Keratinocyte (primary cell): Measurements from ENCODE around the gene SOX10. TPM values are rescaled to one million over a fixed set of nuclear protein-coding genes. Genes with fewer than 3 reads are reported as not detected.

Experiments
- DNase-seq: peaks from one replicate; pipeline ENCODE4 v3.0.0-alpha.2; 2011; ENCODE audit warnings: low read depth, missing footprints, low spot score
- FAIRE-seq: peaks from 2 replicates; lab custom pipeline; 2011; peaks lifted over from hg19 to GRCh38; lab: Jason Lieb, UNC
- H2AFZ ChIP-seq: 2 replicates; pipeline ENCODE4 v1.6.0; 2012; ENCODE audit warnings: low read length, control low read depth, inconsistent platforms; ENCODE audit not compliant: control insufficient read depth
- H3K27ac ChIP-seq: 2 replicates; pipeline ENCODE4 v1.5.1; 2011; ENCODE audit warnings: low read length; ENCODE audit not compliant: control insufficient read depth, insufficient read depth
- H3K27me3 ChIP-seq: 3 replicates; pipeline ENCODE4 v1.6.0; 2011; ENCODE audit warnings: low read length; ENCODE audit not compliant: control insufficient read depth, insufficient read depth; ENCODE audit errors: extremely low read depth
- H3K36me3 ChIP-seq, 2 experiments: 2 replicates in 1 of 2; 3 replicates in 1 of 2; pipeline ENCODE4 v1.5.1; 2011; ENCODE audit warnings: low read length in 2 of 2, mild to moderate bottlenecking in 1 of 2; ENCODE audit not compliant: control insufficient read depth in 2 of 2, insufficient read depth in 2 of 2; ENCODE audit errors: extremely low read depth in 1 of 2
- H3K4me1 ChIP-seq: 3 replicates; pipeline ENCODE4 v1.5.1; 2011; ENCODE audit warnings: low read length; ENCODE audit not compliant: control insufficient read depth, insufficient read depth; ENCODE audit errors: extremely low read depth
- H3K4me2 ChIP-seq: 3 replicates; pipeline ENCODE4 v1.6.0; 2011; ENCODE audit warnings: low read depth, low read length; ENCODE audit not compliant: control insufficient read depth, insufficient read depth; ENCODE audit errors: extremely low read depth
- H3K4me3 ChIP-seq, 3 experiments: fragments of 200-600 bp in 1 of 3; sonication (generic) in 1 of 3; 2 replicates in 2 of 3; 3 replicates in 1 of 3; pipeline ENCODE4 v1.5.1; 2011 to 2016; ENCODE audit warnings: low read length in 3 of 3, mild to moderate bottlenecking in 3 of 3, control low read depth in 2 of 3, inconsistent platforms in 1 of 3, low read depth in 1 of 3, mixed read lengths in 1 of 3, mixed run types in 1 of 3, moderate library complexity in 1 of 3; ENCODE audit not compliant: control insufficient read depth in 2 of 3, insufficient read depth in 2 of 3; ENCODE audit errors: extremely low read depth in 1 of 3
- H3K79me2 ChIP-seq: 2 replicates; pipeline ENCODE4 v1.6.0; 2012; ENCODE audit warnings: low read length; ENCODE audit not compliant: control insufficient read depth, insufficient read depth
- H3K9ac ChIP-seq: 3 replicates; pipeline ENCODE4 v1.6.0; 2011; ENCODE audit warnings: low read length; ENCODE audit not compliant: control insufficient read depth, insufficient read depth; ENCODE audit errors: extremely low read depth
- H3K9me1 ChIP-seq: 3 replicates; pipeline ENCODE4 v1.6.0; 2011; ENCODE audit warnings: low read length; ENCODE audit not compliant: control insufficient read depth, insufficient read depth; ENCODE audit errors: extremely low read depth
- H3K9me3 ChIP-seq: 2 replicates; pipeline ENCODE4 v1.5.1; 2012; ENCODE audit warnings: low read depth, low read length; ENCODE audit not compliant: control insufficient read depth
- H4K20me1 ChIP-seq: 3 replicates; pipeline ENCODE4 v1.6.0; 2011; ENCODE audit warnings: low read length; ENCODE audit not compliant: control insufficient read depth, insufficient read depth; ENCODE audit errors: extremely low read depth
- CTCF ChIP-seq, 3 experiments: IDR thresholded peaks in 1 of 3; conservative IDR thresholded peaks in 1 of 3; optimal IDR thresholded peaks in 1 of 3; 2 replicates in 2 of 3; 3 replicates in 1 of 3; pipeline versions ENCODE3 to v1.5.1; 2011; ENCODE audit warnings: low read length in 3 of 3, mild to moderate bottlenecking in 3 of 3, moderate library complexity in 2 of 3, control low read depth in 1 of 3, inconsistent platforms in 1 of 3; ENCODE audit not compliant: insufficient read depth in 2 of 3; ENCODE audit errors: extremely low read depth in 1 of 3
- EZH2 ChIP-seq: IDR thresholded peaks from one replicate; pipeline ENCODE4 v1.6.1; 2012; ENCODE audit warnings: inconsistent platforms, mild to moderate bottlenecking, low read length, moderate library complexity
- dilution Hi-C: fragments of 300-500 bp; cut with MboI; formaldehyde crosslinking; loops from one replicate; pipeline ENCODE4 v1.7.0; 2020; ENCODE audit warnings: low sequenced_read_pairs; ENCODE audit not compliant: extremely low pct_ligation_motif_present
- polyA plus RNA-seq, 5 experiments: library from polyadenylated mRNA; depleted of rRNA in 3 of 5; stranded (reverse) in 3 of 5; stranded (forward) in 1 of 5; unstranded in 1 of 5; fragments of >200 nt; gene quantifications; 1 replicate in 1 of 5; 2 replicates in 3 of 5; 3 replicates in 1 of 5; pipeline versions ENCODE4 v1.2.1 to v1.2.3, GENCODE V29; 2011 to 2012; ENCODE audit warnings: missing spikeins in 2 of 5, low read depth in 1 of 5, low replicate concordance in 1 of 5

Gene SOX10
- polyA plus RNA-seq, 1 donor (not counting 4 experiments of a cell fraction or from before 2014, with no cell fraction given): not detected

DNA sequence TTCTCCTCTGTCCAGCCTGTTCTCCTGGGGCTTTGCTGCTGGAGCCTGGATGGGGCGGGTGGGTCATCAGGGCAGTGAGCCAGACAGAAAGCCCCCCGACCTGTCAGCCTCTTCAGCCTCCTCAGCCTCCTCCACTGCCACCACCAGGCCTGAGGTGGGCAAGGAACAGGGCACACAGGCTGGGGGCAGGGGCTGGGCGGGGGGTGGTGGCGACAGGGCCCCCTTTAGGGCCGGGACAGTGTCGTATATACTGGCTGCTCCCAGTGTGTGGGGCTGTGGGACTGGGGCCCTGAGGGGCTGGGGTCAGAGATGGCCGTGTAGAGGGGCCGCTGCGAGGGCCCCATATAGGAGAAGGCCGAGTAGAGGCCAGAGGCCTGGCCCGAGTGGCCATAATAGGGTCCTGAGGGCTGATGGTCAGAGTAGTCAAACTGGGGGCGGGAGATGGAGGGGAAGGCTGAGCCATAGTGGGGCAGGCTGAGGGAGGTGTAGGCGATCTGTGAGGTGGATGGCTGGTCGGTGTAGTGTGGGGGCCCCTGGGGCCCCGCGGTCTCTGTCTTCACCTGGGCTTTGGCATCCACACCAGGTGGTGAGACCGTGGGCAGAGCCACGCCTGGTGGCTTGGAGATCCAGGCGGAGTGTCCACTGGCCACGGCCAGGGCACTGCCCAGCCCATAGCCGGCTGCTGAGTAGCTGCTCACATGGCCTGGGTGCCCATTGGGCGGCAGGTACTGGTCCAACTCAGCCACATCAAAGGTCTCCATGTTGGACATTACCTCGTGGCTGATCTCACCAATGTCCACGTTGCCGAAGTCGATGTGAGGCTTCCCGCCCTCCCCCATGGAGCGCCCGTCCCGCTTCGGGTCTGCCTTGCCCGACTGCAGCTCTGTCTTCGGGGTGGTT lies 10.8 kb downstream of the SOX10 start:
- H3K9me3 ChIP-seq: no peaks in the 10 kb centered on the region
- peaks cover 0 to 7% of the 10 kb centered on the region in 2 experiments for H3K36me3 ChIP-seq
- FAIRE-seq: no peak

GRCh38 chr22:37972527-37972926 lies 11.8 kb downstream of the SOX10 start:
- Histone ChIP-seq H4K20me1 (no peaks in the 10 kb centered on the region), H2AFZ (no peak overlapping the region), H3K27ac (no peak overlapping the region), H3K4me2 (no peak overlapping the region), H3K36me3 (peaks cover 3 to 14% of the 10 kb centered on the region in 2 experiments), H3K9ac (no peak overlapping the region), H3K4me1 (peaks cover 7% of the 10 kb centered on the region), H3K27me3 (no peaks in the 10 kb centered on the region), H3K9me1 (peaks cover 3% of the 10 kb centered on the region), H3K9me3 (no peaks in the 10 kb centered on the region), H3K79me2 (no peaks in the 10 kb centered on the region), H3K4me3 (no peak overlapping the region)
- dilution Hi-C loops: no loop called here
- FAIRE-seq: no peak
- DNase-seq: no peak
- TF ChIP-seq CTCF (optimal IDR thresholded peaks at IDR 0.05 in 1 of 3, IDR thresholded peaks at IDR 0.05 in 1 of 3, conservative IDR thresholded peaks at IDR 0.05 in 1 of 3; ENCODE audit: extremely low read depth in 1 of 3, insufficient read depth in 2 of 3, low read length in 3 of 3) (no peak), EZH2 (no peak)

More for the DNA sequence above, 10.8 kb downstream of the SOX10 start:
- Histone ChIP-seq H3K4me2 (no peak overlapping the region), H3K27ac (no peak overlapping the region), H4K20me1 (no peaks in the 10 kb centered on the region), H3K9me1 (peaks cover 3% of the 10 kb centered on the region), H3K79me2 (no peaks in the 10 kb centered on the region), H3K4me1 (peaks cover 7% of the 10 kb centered on the region), H3K9ac (no peak overlapping the region), H3K4me3 (no peak overlapping the region), H3K27me3 (no peaks in the 10 kb centered on the region), H2AFZ (no peak overlapping the region)
- no peak for DNase-seq
- dilution Hi-C loops: no loop called here
- TF ChIP-seq EZH2 (no peak), CTCF (optimal IDR thresholded peaks at IDR 0.05 in 1 of 3, IDR thresholded peaks at IDR 0.05 in 1 of 3, conservative IDR thresholded peaks at IDR 0.05 in 1 of 3; ENCODE audit: extremely low read depth in 1 of 3, insufficient read depth in 2 of 3, low read length in 3 of 3) (no peak)
